NCI-H526 (cell line): Measurements from ENCODE around the gene TNS1.
A peak's percentile ranks its signal among the peaks of the same experiment; 100 is the strongest.

ENCODE experiments used
- DNase-seq, 2 experiments: peaks; one replicate each; lab custom pipeline; 2025; lab: John Stamatoyannopoulos, UW

TNS1 gene

DNA sequence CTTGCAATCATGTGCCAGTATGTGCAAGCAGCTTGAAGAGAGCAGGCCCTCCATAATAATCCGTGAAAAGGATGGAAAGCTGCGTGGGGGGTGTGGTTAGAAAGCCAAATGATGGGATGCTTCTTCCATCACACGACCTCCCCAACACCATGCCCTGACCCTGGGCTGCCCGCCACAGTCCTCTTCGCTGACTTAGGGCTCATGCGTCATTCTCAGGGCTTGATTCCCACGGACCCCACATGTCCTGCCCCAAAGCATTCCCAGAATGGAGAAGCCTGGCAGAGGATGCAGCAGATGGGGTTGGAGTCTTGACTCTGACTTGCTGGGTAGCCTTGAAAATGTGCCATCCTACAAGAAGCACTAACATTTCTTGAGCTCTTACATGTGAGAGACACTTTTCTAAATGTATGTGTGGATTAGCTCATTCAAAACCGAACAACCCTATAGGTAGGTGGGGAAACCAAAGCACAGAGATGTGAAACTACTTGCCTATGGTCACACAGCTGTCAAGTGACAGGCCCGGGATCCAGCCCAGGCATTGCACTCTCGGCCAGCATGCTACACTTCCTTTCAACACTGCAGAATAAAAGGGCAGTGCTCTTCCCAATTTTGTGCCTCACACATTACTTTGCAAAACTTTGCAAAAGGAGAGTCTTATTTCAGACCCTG lies 3.7 kb downstream of the TNS1 start:
- no peak for DNase-seq

DNA sequence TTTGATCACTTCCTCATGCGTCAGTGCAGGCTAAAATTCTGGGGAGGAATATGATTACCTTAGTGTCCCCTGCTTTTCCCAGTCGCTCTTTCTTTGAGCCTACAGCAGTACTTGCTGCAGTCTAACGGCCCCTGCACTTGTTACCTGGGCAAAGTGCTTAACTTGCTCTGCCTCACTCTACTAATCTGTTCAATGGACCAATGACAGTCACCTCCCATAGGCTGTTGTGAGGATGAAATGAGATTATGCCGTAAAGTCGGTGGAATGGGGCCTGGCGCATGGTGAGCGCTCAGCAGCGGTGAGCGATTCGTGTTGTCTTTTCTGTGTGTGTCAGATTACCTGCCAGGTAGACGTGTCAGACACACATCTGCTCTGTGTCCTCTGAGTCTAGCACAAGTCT lies 5.3 kb downstream of the TNS1 start:
- DNase-seq: no peak

DNA sequence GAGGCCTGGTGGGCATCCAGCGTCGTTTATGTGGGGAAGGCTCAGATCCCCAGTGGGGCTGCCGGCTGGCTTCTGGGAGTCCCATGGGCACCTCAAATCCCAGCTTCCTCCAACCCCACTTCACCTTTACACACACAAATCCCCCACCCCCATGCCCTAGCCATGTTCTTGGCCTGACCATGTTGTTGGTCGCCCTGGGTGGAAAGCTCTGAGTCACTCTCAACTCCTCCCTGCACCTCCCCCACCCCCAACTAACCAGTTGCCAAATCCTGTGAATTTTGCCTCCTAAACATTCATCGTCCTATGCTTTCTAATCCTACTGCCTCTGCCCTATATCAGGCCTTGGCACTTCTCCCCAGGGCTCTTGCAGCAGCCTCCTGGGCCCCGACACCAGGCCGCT lies 6.4 kb downstream of the TNS1 start:
- DNase-seq: no peak

DNA sequence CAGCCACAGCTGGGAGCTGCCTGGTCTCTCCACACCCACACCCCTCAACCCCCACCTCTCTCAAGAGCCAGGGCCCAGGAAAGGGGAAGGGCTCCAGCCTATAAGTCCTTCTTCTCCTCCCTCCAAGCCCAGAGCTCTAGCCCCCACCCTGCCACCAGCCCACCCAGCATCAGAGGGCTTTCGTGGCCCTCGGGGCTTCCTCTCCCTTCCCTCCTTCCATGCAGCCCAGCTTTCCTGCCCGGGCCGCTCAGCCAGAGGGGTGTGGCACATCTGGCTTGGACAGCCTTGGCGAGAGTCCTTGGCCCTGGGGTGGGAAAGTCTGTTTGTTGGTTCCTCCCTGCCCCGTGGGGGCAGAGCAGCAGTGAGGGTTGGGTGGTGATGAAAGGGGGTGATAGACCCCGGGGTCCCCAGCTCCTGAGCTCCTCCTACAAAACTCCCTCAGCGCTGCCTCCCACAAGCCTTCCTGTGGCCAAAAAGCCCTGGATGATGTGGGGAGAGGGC lies 7.0 kb downstream of the TNS1 start:
- no peak for DNase-seq

DNA sequence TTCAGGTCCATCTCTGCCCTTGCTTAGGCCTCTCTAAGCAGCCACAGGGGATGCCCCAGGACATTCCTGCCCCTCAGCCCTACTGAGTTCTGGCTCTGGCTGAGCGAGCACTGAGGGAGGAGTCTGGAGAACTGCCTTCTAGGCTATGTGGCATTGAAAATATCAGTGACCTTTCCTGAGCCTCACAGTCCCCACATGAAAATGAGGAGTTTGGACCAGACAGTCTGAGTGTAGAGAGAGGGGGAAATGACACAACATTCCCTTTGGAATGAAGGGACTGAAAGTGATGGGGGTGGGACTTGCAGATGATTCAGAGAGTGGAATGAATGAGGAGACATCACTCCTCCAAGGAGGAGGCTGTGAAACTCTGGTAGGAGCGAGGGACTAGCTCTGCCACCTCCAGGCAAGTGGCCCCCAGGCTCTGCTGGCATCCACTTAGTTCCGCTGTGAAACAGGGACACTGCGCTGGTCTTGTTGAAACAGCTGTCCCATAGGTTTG lies 8.0 kb downstream of the TNS1 start:
- DNase-seq: no peak

DNA sequence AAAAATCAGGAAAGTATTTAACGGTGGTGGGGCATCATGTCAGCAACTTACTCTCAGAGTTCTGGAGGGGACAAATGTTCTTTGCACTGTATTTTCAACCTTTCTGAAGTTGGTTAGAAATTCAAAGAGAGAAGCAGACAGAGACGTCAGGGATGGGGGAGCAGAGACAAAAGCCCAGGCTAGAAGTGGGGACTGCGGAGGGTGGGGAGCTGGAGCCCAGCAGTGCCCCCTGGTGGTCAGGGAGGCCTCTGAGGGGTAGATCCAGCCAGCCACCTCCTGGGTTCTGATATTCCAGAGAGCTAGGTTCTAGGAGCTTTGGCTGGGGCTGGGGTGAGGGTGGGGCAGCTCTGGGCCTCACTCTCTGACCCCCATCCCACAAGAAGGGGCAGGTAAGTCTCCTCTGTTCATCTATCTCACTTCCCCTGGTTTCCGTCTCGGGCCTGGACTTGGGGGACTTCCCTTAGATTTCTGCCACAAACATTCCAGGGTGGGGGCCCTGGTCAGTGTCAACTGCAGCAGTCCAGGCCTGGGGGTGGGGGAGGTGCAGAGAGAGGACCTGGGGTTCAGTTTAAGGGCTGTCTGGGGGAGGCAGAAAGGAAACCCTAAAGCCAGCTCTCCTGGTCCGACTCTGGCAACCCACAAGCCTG lies 8.9 kb downstream of the TNS1 start:
- DNase-seq: peak in 1 of 2 experiments; percentile 71

- no peak for DNase-seq
These were observed 9.7 kb downstream of the TNS1 start for GRCh38 chr2:217993138-217993537.

GRCh38 chr2:217992061-217992460 lies 10.7 kb downstream of the TNS1 start:
- DNase-seq: no peak

DNA sequence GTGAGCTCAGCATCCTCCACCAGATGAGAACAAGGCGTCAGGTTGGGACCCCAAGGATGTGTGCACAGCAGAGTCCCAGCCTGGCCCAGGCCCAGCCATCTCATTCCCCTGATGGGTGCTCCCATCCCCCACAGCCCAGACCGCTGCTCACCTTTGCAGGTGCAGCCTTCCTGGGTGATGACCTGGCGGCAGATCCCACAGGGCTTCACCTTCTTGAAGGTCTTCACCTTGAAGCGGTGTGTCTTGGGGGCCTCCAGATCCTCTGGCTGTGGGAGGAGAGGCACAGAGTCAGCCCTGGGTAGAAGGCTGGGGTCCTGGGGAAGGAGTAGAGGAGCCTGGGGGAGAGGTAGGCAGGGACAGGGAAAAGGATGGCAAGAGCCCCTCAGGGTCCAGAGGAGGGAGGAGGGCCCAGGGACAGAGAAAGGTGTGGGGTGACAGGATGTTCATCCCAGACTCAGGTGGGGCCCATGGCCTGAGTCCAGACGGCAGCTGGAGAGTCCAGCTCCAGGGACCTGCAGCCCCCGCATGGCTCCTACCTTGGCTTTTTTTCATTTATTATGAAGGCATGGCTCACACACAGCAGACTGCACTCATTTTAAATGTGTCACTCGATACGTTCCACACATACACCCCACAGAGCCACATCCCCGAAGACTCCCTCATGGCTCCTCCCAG lies 11.9 kb downstream of the TNS1 start:
- DNase-seq: no peak

GRCh38 chr2:217990389-217990788 lies 12.4 kb downstream of the TNS1 start:
- DNase-seq: no peak

GRCh38 chr2:217989221-217989948 lies 13.4 kb downstream of the TNS1 start:
- no peak for DNase-seq

DNA sequence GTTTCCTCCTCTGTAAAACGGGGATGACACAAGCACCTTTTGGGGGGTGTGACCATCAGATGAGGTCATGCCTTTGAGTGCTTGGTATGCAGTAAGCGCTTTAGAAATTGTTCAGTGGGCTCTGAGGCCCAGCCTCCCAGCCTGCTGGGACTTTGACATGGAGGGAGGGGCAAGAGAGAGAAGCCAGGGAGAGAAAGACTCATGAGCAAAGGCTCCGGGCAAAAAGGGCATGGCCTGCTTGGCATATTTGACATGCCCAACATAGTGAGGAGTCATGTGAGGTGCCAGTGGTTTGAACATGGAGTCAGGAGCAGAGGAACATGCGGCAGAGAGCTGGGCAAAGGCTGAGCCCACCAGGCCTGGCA lies 14.0 kb downstream of the TNS1 start:
- peak in 1 of 2 experiments; percentile 66 for DNase-seq

GRCh38 chr2:217988014-217988839 lies 14.6 kb downstream of the TNS1 start:
- peak; percentile 94 to 97 for DNase-seq

DNA sequence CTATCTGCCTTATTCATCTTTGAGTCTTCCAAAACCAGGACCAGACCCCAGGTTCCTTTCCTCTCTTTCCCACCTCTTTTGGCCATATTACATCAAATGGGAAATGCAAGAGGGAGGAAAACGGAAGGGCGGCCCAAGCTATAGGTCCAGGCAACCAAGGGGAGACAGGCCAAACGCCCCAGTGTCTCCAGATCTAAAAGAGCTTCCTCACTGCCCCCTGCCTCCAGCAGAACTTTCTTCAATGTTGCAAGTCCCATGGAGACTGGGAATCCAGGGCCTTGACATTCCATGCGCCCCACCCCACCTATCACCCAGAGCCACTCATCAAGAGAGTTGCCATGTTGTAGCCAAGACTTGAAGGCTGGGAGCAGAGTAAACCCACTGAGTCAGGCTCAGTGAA lies 15.4 kb downstream of the TNS1 start:
- DNase-seq: no peak

GRCh38 chr2:217986256-217986961 lies 16.4 kb downstream of the TNS1 start:
- no peak for DNase-seq

- DNase-seq: no peak
These were observed 19.2 kb downstream of the TNS1 start for GRCh38 chr2:217983276-217984233.

- no peak for DNase-seq
These were observed 20.8 kb downstream of the TNS1 start for GRCh38 chr2:217981971-217982370.

DNA sequence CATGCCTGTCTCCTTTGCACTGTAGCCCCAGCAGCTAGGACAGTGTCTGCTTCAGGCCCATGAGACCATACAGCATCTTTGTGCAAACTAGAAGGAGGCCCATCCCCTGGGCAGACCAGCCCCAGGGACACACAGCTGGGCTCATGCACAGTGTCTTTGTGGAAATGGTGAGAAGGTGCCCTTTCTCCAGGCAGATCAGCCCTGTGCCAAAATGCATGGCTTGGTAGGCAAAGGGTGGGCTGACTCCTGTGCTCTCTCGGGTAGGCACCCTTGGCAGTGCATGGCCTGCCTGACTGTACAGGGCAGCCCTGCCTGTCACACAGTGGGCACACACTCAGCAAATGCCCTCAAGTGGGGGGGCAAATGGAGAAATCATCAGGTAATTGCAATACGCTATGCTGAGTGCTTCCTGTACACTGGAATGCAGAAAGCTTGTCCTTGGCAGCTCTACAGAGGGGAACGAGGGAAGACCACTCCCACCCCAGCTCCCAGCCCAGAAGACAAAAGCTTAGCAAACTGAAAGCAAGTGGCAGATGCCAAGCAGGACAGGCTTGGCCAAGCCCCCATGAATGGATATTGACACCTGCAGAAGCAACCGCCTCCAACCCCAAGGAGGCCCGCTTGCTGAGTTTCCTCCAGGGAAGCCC lies 21.6 kb downstream of the TNS1 start:
- DNase-seq: no peak

GRCh38 chr2:217980591-217980990 lies 22.2 kb downstream of the TNS1 start:
- DNase-seq: no peak
